B cell (primary cell): ENCODE measurements around the gene APCDD1. TPM values are rescaled to one million over a fixed set of nuclear protein-coding genes. Genes with fewer than 3 reads are reported as not detected.

Experiments used
- ATAC-seq: fragments of 200-7000 bp; cut with Tn5 transposase; one replicate; pipeline ENCODE4 v1.10.0; 2021; ENCODE audit warnings: low read depth, mild to moderate bottlenecking, moderate number of reproducible peaks, moderate library complexity
- CTCF ChIA-PET: fragments of 350-600 bp; sonication (Branson Sonifier 250); formaldehyde crosslinking; loops from one replicate; lab custom pipeline; 2021; ENCODE audit warnings: antibody characterized with exemption, inconsistent platforms; lab: Charles Lee
- POLR2A ChIA-PET: fragments of 350-600 bp; sonication (Branson Sonifier 250); formaldehyde crosslinking; loops from one replicate; lab custom pipeline; 2021; ENCODE audit warnings: antibody characterized with exemption; lab: Charles Lee
- DNase-seq: peaks from one replicate; pipeline ENCODE4 v3.0.0; 2013
- H2AFZ ChIP-seq: 2 replicates; pipeline ENCODE4 v1.6.1; 2012; ENCODE audit warnings: mild to moderate bottlenecking, low read depth, low read length; ENCODE audit not compliant: insufficient read depth, poor library complexity, severe bottlenecking
- H3K27ac ChIP-seq, 2 donors: 1 replicate in 1 of 2; 2 replicates in 1 of 2; pipeline ENCODE4 v1.5.1; 2012 to 2013; ENCODE audit warnings: low read length in 2 of 2, mild to moderate bottlenecking in 2 of 2, moderate library complexity in 1 of 2
- H3K27me3 ChIP-seq, 4 experiments: fragments of 200-600 bp in 1 of 4; sonication (generic) in 1 of 4; replicated peaks in 1 of 4; 1 replicate in 2 of 4; 2 replicates in 2 of 4; pipeline versions ENCODE4 v1.6.1 to v1.7.0; 2013 to 2016; ENCODE audit warnings: low read length in 3 of 4, mild to moderate bottlenecking in 2 of 4, mixed read lengths in 1 of 4, moderate library complexity in 1 of 4; ENCODE audit not compliant: insufficient read depth in 4 of 4, control insufficient read depth in 3 of 4; ENCODE audit errors: control extremely low read depth in 1 of 4
- H3K36me3 ChIP-seq, 2 experiments: replicated peaks in 1 of 2; 1 replicate in 1 of 2; 2 replicates in 1 of 2; pipeline versions ENCODE4 v1.6.1 to v1.7.1; 2013; ENCODE audit warnings: low read length in 1 of 2; ENCODE audit not compliant: insufficient read depth in 2 of 2, control insufficient read depth in 1 of 2; ENCODE audit errors: control extremely low read depth in 1 of 2, extremely low read depth in 1 of 2
- H3K4me1 ChIP-seq, 2 donors: fragments of 200-600 bp in 1 of 2; sonication (generic) in 1 of 2; 1 replicate in 1 of 2; 2 replicates in 1 of 2; pipeline versions ENCODE4 v1.5.1 to v1.6.1; 2013 to 2017; ENCODE audit warnings: low read length in 2 of 2; ENCODE audit not compliant: control insufficient read depth in 2 of 2, insufficient read depth in 2 of 2
- H3K4me2 ChIP-seq: replicated peaks from 2 replicates; pipeline ENCODE3; 2012; ENCODE audit warnings: mild to moderate bottlenecking, low read depth, low read length; ENCODE audit not compliant: poor library complexity, severe bottlenecking
- H3K4me3 ChIP-seq, 5 experiments: fragments of 200-600 bp in 1 of 5; sonication (generic) in 1 of 5; 1 replicate in 3 of 5; 2 replicates in 2 of 5; pipeline versions ENCODE4 v1.5.1 to v1.7.0; 2011 to 2016; ENCODE audit warnings: low read length in 4 of 5, mild to moderate bottlenecking in 4 of 5, low read depth in 2 of 5, control low read depth in 1 of 5, moderate library complexity in 1 of 5; ENCODE audit not compliant: insufficient read depth in 1 of 5; ENCODE audit errors: control extremely low read depth in 1 of 5, extremely low read depth in 1 of 5
- H3K79me2 ChIP-seq: fragments of 200-600 bp; sonication (generic); one replicate; pipeline ENCODE4 v1.6.0; 2016; ENCODE audit warnings: low read length; ENCODE audit not compliant: control insufficient read depth, insufficient read depth
- H3K9ac ChIP-seq: fragments of 200-600 bp; sonication (generic); 2 replicates; pipeline ENCODE4 v1.6.1; 2017; ENCODE audit warnings: mild to moderate bottlenecking, low read length, moderate library complexity
- H3K9me3 ChIP-seq, 3 donors: one replicate each; pipeline versions ENCODE4 v1.6.1 to v1.7.1; 2013; ENCODE audit warnings: low read length in 2 of 3; ENCODE audit not compliant: control insufficient read depth in 2 of 3, insufficient read depth in 1 of 3; ENCODE audit errors: control extremely low read depth in 1 of 3
- H4K20me1 ChIP-seq: 2 replicates; pipeline ENCODE4 v1.6.0; 2012; ENCODE audit warnings: mild to moderate bottlenecking, low read length; ENCODE audit not compliant: insufficient read depth, control insufficient read depth, poor library complexity, severe bottlenecking
- H3K27ac Mint-ChIP-seq: one replicate; pipeline ENCODE4 v1.8.0; 2021; ENCODE audit warnings: mixed read lengths
- H3K27me3 Mint-ChIP-seq: one replicate; pipeline ENCODE4 v1.8.0; 2021; ENCODE audit warnings: mixed read lengths
- H3K4me1 Mint-ChIP-seq: one replicate; pipeline ENCODE4 v1.8.0; 2021; ENCODE audit warnings: mixed read lengths
- H3K4me3 Mint-ChIP-seq: one replicate; pipeline ENCODE4 v1.8.0; 2021; ENCODE audit warnings: mixed read lengths
- H3K9me3 Mint-ChIP-seq: one replicate; pipeline ENCODE4 v1.8.0; 2022; ENCODE audit warnings: mixed read lengths; ENCODE audit not compliant: insufficient read depth
- EZH2 ChIP-seq: IDR thresholded peaks from 2 replicates; pipeline ENCODE4 v1.6.1; 2012; ENCODE audit warnings: borderline replicate concordance, low read depth, mild to moderate bottlenecking, moderate library complexity, low read length; ENCODE audit not compliant: insufficient read depth, poor library complexity, severe bottlenecking
- WGBS: methylation state at CpG from one replicate; pipeline ENCODE4 v1.1.5; 2013; ENCODE audit warnings: missing lambda C conversion rate; ENCODE audit not compliant: insufficient coverage; 5-methylcytosine and 5-hydroxymethylcytosine counted together
- intact Hi-C: fragments of 100-400 bp; cut with micrococcal nuclease; formaldehyde crosslinking; loops from one replicate; pipeline ENCODE4 v1.10.0; 2022
- polyA plus RNA-seq: library from polyadenylated mRNA; depleted of rRNA; stranded (reverse); fragments of >200 nt; gene quantifications from 2 replicates; pipeline ENCODE4 v1.2.3, GENCODE V29; 2012
- total RNA-seq, 2 donors: library from RNA; stranded (reverse); fragments of 120-200 nt in 1 of 2; gene quantifications; 1 replicate in 1 of 2; 2 replicates in 1 of 2; pipeline versions ENCODE4 v1.2.3 to v1.2.4, GENCODE V29; 2013 to 2022
- TF ChIP-seq, protein P1 (sequence below): fragments of 200-600 bp; IDR thresholded peaks from one replicate; pipeline ENCODE4 v1.8.0; 2022; ENCODE audit warnings: antibody characterized with exemption, mild to moderate bottlenecking

APCDD1 gene
- total and polyA plus RNA-seq, 2 donors (not counting 1 experiment from before 2014, with no cell fraction given), result 1.0 to 1.1 TPM

DNA sequence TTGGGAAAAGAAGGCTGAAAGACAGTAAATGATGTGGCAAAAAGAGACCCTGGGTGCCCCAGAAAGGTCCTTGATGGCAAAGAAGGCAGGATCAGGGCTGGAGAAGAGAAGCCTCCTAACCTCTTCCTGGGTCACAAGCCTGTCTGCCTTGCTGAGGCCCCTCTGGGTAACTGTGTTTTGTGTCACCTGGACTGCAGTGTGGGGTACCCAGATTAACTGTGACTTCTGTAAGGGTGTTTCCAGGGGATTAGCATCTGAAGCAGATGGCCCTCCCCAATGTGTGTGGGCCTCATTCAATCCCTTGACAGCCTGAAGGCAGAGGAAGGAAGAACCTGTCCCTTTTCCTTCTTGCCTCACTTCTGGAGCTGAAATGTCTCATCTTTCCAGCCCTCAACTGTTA lies 35.6 kb upstream of the APCDD1 start:
- no peaks in the 10 kb centered on the region for H3K4me1 ChIP-seq
- no peak overlapping the region for H3K27ac Mint-ChIP-seq
- H3K27me3 Mint-ChIP-seq, result peaks cover 9% of the 10 kb centered on the region
- no peaks in the 10 kb centered on the region for H3K4me1 Mint-ChIP-seq
- H2AFZ ChIP-seq, result no peak overlapping the region
- peaks cover 4% of the 10 kb centered on the region for H3K9me3 Mint-ChIP-seq
- no peak for TF ChIP-seq EZH2
- TF ChIP-seq, protein P1, sequence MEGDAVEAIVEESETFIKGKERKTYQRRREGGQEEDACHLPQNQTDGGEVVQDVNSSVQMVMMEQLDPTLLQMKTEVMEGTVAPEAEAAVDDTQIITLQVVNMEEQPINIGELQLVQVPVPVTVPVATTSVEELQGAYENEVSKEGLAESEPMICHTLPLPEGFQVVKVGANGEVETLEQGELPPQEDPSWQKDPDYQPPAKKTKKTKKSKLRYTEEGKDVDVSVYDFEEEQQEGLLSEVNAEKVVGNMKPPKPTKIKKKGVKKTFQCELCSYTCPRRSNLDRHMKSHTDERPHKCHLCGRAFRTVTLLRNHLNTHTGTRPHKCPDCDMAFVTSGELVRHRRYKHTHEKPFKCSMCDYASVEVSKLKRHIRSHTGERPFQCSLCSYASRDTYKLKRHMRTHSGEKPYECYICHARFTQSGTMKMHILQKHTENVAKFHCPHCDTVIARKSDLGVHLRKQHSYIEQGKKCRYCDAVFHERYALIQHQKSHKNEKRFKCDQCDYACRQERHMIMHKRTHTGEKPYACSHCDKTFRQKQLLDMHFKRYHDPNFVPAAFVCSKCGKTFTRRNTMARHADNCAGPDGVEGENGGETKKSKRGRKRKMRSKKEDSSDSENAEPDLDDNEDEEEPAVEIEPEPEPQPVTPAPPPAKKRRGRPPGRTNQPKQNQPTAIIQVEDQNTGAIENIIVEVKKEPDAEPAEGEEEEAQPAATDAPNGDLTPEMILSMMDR, result no peak
- no peak overlapping the region for H3K4me3 ChIP-seq
- no peak overlapping the region for H3K27ac ChIP-seq
- POLR2A ChIA-PET, result no interaction called here
- H3K79me2 ChIP-seq, result no peaks in the 10 kb centered on the region
- H3K9me3 ChIP-seq, result peaks cover 0 to 4% (median 0%) of the 10 kb centered on the region in 3 donors
- CTCF ChIA-PET, result interaction anchor here (0.6 kb wide), 1 partner anchor 64 kb away, joined by 3 read pairs; no protein-coding TSS in a partner anchor
- H3K4me3 Mint-ChIP-seq, result no peak overlapping the region
- intact Hi-C loops, result no loop called here
- no peak overlapping the region for H3K9ac ChIP-seq
- H4K20me1 ChIP-seq, result no peaks in the 10 kb centered on the region
- H3K27me3 ChIP-seq, result peaks cover 0 to 3% (median 0%) of the 10 kb centered on the region in 4 experiments
- no peak for DNase-seq
- no peaks in the 10 kb centered on the region for H3K36me3 ChIP-seq
- ATAC-seq, result no peak
- H3K4me2 ChIP-seq, result no peak overlapping the region

DNA sequence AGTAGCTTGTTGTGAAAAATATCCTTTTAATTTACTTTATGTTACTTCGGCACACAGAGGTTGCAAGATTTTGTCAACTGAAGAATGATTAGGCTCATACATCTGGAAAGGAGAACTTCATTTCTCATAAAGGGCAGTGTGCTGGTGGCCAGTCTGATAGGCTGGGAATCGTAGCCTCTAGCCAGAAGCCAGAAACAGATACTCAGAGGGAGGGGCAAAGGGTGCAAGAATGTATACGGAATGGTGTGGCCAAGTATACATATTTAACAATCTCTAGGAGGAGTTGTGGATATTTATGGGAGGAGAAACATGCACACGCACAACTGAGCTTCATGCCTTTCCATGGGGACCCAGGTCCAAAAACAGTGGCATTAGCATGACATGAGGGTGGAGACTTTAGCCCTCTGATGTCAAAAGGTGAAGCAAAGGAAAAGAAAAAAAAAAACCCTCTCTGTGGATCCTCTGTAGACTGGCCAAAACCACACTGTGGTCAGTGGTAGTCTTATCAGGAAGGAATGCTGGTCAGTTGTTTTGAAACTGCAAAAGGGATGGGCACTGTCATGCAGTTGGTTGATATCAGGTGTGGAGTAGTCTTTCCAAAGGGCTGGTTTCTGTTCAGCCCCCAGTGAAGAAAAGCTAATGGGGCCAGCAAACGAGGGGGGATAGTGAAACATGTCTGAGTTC lies 34.9 kb upstream of the APCDD1 start:
- no peak overlapping the region for H3K4me3 ChIP-seq
- no peaks in the 10 kb centered on the region for H4K20me1 ChIP-seq
- POLR2A ChIA-PET, result no interaction called here
- H3K36me3 ChIP-seq, result no peaks in the 10 kb centered on the region
- intact Hi-C loops, result no loop called here
- Mint-ChIP-seq H3K4me3 (no peak overlapping the region), H3K27ac (no peak overlapping the region), H3K27me3 (peaks cover 16% of the 10 kb centered on the region), H3K9me3 (peaks cover 4% of the 10 kb centered on the region), H3K4me1 (no peaks in the 10 kb centered on the region)
- ATAC-seq (no peak), DNase-seq (no peak)
- CTCF ChIA-PET, result no interaction called here
- H3K79me2 ChIP-seq, result no peaks in the 10 kb centered on the region
- TF ChIP-seq, protein P1, result no peak
- TF ChIP-seq EZH2, result no peak
- H3K27ac ChIP-seq, result no peak overlapping the region
- no peak overlapping the region for H2AFZ ChIP-seq
- no peak overlapping the region for H3K4me2 ChIP-seq
- H3K9me3 ChIP-seq, result peaks cover 0 to 4% (median 0%) of the 10 kb centered on the region in 3 donors
- H3K27me3 ChIP-seq, result peaks cover 0 to 3% (median 0%) of the 10 kb centered on the region in 4 experiments
- H3K9ac ChIP-seq, result no peak overlapping the region
- H3K4me1 ChIP-seq, result no peaks in the 10 kb centered on the region
- 67% methylated on average over 1 of the region's 5 CpGs for WGBS
